SU-DHL-6 (cell line): ENCODE results near the gene GIGYF1.
"Not testable (repeated sequence)": the region's sequence is repeated elsewhere in the genome, so short reads cannot be mapped to it uniquely, and the experiment has no call there.

Experiments
- EZH2phosphoT487 ChIP-seq: fragments of 200-600 bp; sonication (generic), shearing (Covaris generic); conservative IDR thresholded peaks from 2 replicates; pipeline ENCODE4 v1.6.1; 2018; ENCODE audit warnings: mild to moderate bottlenecking, antibody characterized with exemption, low read length, moderate library complexity, mixed read lengths
- TF ChIP-seq, protein P1 (sequence below): fragments of 200-600 bp; sonication (generic); IDR thresholded peaks from one replicate; pipeline ENCODE4 v1.5.1; 2017; ENCODE audit warnings: antibody characterized with exemption, mild to moderate bottlenecking, low read length, moderate library complexity; ENCODE audit not compliant: insufficient read depth, poor library complexity, severe bottlenecking

DNA sequence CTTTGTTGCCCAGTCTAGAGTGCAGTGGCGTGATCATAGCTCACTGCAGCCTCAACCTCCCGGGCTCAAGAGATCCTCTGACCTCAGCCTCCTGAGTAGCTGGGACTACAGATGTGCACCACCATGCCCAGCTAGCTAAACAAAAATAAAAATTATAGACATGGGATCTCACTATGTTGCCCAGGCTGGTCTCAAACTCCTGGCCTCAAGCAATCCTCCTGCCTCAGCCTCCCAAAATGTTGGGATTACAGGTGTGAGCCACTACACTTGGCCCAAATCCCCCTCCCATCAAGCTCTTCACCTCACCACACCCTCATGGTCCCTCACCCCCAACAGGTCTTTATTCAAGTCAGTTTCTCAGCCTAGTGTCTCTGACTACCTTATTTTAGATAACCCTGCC lies 23.0 kb upstream of the GIGYF1 start:
- TF ChIP-seq, protein P1, sequence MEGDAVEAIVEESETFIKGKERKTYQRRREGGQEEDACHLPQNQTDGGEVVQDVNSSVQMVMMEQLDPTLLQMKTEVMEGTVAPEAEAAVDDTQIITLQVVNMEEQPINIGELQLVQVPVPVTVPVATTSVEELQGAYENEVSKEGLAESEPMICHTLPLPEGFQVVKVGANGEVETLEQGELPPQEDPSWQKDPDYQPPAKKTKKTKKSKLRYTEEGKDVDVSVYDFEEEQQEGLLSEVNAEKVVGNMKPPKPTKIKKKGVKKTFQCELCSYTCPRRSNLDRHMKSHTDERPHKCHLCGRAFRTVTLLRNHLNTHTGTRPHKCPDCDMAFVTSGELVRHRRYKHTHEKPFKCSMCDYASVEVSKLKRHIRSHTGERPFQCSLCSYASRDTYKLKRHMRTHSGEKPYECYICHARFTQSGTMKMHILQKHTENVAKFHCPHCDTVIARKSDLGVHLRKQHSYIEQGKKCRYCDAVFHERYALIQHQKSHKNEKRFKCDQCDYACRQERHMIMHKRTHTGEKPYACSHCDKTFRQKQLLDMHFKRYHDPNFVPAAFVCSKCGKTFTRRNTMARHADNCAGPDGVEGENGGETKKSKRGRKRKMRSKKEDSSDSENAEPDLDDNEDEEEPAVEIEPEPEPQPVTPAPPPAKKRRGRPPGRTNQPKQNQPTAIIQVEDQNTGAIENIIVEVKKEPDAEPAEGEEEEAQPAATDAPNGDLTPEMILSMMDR, result not testable (repeated sequence)
- not testable (repeated sequence) for TF ChIP-seq EZH2phosphoT487
